ENCODE data around the gene TAP2.

DNA sequence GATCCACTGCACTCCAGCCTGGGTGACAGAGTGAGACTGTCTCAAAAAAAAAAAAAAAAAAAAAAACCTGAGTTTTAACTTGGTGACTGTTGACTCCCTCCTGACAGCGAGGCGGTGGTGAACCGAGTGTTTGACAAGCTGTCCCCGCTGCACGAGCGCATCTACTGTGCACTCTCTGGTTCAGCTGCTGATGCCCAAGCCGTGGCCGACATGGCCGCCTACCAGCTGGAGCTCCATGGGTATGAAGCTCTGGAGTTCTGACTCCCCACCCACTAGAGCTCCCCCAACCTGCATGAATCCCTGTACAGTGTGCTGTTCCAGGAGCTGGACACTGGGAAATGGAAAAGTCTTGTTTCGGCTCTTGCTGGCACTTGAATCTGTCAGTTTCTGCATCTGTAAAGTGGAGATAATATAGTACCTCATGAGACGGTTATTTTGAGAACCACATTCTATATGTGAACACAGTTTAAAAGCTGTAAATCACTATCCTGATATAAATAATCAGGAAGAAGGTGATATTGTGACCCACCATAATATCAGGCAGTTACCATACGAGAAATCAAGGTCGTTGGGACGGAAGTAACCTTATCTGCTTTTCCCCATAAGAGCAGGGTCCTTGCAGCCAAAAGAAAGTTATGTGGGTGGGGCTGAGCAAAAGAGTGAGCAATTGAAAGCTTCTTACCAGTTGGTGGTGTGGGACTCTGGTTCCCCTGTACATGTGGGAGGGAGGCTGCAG, 18.8 kb upstream of the TAP2 start:
- TF ChIP-seq, protein P1, sequence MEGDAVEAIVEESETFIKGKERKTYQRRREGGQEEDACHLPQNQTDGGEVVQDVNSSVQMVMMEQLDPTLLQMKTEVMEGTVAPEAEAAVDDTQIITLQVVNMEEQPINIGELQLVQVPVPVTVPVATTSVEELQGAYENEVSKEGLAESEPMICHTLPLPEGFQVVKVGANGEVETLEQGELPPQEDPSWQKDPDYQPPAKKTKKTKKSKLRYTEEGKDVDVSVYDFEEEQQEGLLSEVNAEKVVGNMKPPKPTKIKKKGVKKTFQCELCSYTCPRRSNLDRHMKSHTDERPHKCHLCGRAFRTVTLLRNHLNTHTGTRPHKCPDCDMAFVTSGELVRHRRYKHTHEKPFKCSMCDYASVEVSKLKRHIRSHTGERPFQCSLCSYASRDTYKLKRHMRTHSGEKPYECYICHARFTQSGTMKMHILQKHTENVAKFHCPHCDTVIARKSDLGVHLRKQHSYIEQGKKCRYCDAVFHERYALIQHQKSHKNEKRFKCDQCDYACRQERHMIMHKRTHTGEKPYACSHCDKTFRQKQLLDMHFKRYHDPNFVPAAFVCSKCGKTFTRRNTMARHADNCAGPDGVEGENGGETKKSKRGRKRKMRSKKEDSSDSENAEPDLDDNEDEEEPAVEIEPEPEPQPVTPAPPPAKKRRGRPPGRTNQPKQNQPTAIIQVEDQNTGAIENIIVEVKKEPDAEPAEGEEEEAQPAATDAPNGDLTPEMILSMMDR (IDR thresholded peaks at IDR 0.05) = no peak
- no peak for TF ChIP-seq POLR2AphosphoS5 (IDR thresholded peaks at IDR 0.05)
- no peak for TF ChIP-seq POLR2A (IDR thresholded peaks at IDR 0.05)
- no peak for TF ChIP-seq EP300 (IDR thresholded peaks at IDR 0.05; ENCODE audit: low read depth)
